Activated T-helper 1 cell treated with anti-CD3 and anti-CD28 coated beads, Interleukin-12 subunit alpha, Interleukin-12 subunit beta, Interleukin-2, Interleukin-4 antibody, amounts not matched to agents 30 ng/mL and 10 ng/mL and 1 ng/mL, durations not matched to agents 14 hours and 24 hours and 36 hours (primary cell): ENCODE data around the gene ACACB. TPM values are rescaled to one million over a fixed set of nuclear protein-coding genes. Genes with fewer than 3 reads are reported as not detected.

Experiments
- DNase-seq: peaks from one replicate; pipeline ENCODE4 v3.0.0; 2021; ENCODE audit warnings: low spot score
- H3K27ac Mint-ChIP-seq: one replicate; pipeline ENCODE4 v1.8.0; 2021; ENCODE audit warnings: mild to moderate bottlenecking, mixed read lengths
- H3K27me3 Mint-ChIP-seq: one replicate; pipeline ENCODE4 v1.8.0; 2022; ENCODE audit warnings: mild to moderate bottlenecking, moderate library complexity, mixed read lengths; ENCODE audit not compliant: insufficient read depth
- H3K36me3 Mint-ChIP-seq: one replicate; pipeline ENCODE4 v1.8.0; 2021; ENCODE audit warnings: low read depth, mixed read lengths
- H3K4me1 Mint-ChIP-seq: one replicate; pipeline ENCODE4 v1.8.0; 2021; ENCODE audit warnings: low read depth, mixed read lengths
- H3K4me3 Mint-ChIP-seq: one replicate; pipeline ENCODE4 v1.8.0; 2021; ENCODE audit warnings: mild to moderate bottlenecking, moderate library complexity, mixed read lengths
- H3K9me3 Mint-ChIP-seq: one replicate; pipeline ENCODE4 v1.8.0; 2021; ENCODE audit warnings: mixed read lengths
- intact Hi-C: fragments of 100-400 bp; cut with micrococcal nuclease; formaldehyde crosslinking; loops from one replicate; pipeline ENCODE4 v1.15.1; 2024
- total RNA-seq: library from RNA; stranded (reverse); gene quantifications from 2 replicates; pipeline ENCODE4 v1.2.3, GENCODE V29; 2022

The ACACB gene
- total RNA-seq, 1 donor from 2014 or later: 6.9 TPM

- H3K27ac Mint-ChIP-seq: no peak overlapping the region
- no peak overlapping the region for H3K4me3 Mint-ChIP-seq
- no peak for DNase-seq
- H3K36me3 Mint-ChIP-seq: no peaks in the 10 kb centered on the region
- intact Hi-C loops: no loop called here
- no peaks in the 10 kb centered on the region for H3K9me3 Mint-ChIP-seq
- peaks cover 4% of the 10 kb centered on the region for H3K4me1 Mint-ChIP-seq
- peaks cover 50% of the 10 kb centered on the region for H3K27me3 Mint-ChIP-seq
Measured at GRCh38 chr12:109305547-109305946, 189.2 kb downstream of the ACACB start.

DNA sequence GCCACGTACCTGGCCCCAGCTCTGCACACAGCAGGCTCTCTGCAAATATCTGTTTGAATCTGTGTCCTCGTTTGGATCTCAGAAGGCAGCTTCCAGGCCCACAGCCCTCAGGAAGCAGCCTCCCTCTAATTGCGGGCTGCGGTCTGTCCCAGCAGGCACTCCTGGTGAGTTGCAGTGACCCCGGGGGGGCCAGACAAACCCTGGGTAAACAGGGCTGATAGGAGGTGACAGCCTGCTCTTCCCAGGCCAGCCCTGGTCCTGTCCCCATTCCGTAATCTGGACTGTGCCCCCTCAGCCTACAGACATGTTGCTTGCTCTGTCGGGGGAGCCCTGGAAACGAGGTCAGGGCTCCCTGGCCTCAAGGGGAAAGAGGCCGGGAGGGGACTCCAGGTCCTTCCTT, 190.7 kb downstream of the ACACB start:
- Mint-ChIP-seq H3K36me3 (no peaks in the 10 kb centered on the region), H3K9me3 (no peaks in the 10 kb centered on the region), H3K4me3 (no peak overlapping the region), H3K4me1 (peaks cover 8% of the 10 kb centered on the region), H3K27ac (no peak overlapping the region), H3K27me3 (peaks cover 61% of the 10 kb centered on the region)
- no peak for DNase-seq
- intact Hi-C loops: no loop called here

GRCh38 chr12:109308534-109309380, 192.4 kb downstream of the ACACB start, which contains the start of gene FOXN4:
Gene FOXN4, minus strand, starts transcription at chr12:109309284. Its CDS starts 963 bp downstream, at chr12:109308321.
- Mint-ChIP-seq H3K27ac (no peak within 1 kb of the TSS), H3K36me3 (no peaks in the 10 kb centered on the region), H3K4me3 (peak within 1 kb of the TSS; percentile 74), H3K27me3 (peaks cover 67% of the 10 kb centered on the region), H3K4me1 (peaks cover 8% of the 10 kb centered on the region), H3K9me3 (no peaks in the 10 kb centered on the region)
- DNase-seq: no peak
- intact Hi-C loops: no loop called here

GRCh38 chr12:109309381-109310246, 193.2 kb downstream of the ACACB start:
- intact Hi-C loops: no loop called here
- Mint-ChIP-seq H3K27me3 (peaks cover 68% of the 10 kb centered on the region), H3K4me1 (peaks cover 8% of the 10 kb centered on the region), H3K4me3 (peak overlapping the region; percentile 74), H3K9me3 (no peaks in the 10 kb centered on the region), H3K27ac (no peak overlapping the region), H3K36me3 (no peaks in the 10 kb centered on the region)
- DNase-seq: no peak

DNA sequence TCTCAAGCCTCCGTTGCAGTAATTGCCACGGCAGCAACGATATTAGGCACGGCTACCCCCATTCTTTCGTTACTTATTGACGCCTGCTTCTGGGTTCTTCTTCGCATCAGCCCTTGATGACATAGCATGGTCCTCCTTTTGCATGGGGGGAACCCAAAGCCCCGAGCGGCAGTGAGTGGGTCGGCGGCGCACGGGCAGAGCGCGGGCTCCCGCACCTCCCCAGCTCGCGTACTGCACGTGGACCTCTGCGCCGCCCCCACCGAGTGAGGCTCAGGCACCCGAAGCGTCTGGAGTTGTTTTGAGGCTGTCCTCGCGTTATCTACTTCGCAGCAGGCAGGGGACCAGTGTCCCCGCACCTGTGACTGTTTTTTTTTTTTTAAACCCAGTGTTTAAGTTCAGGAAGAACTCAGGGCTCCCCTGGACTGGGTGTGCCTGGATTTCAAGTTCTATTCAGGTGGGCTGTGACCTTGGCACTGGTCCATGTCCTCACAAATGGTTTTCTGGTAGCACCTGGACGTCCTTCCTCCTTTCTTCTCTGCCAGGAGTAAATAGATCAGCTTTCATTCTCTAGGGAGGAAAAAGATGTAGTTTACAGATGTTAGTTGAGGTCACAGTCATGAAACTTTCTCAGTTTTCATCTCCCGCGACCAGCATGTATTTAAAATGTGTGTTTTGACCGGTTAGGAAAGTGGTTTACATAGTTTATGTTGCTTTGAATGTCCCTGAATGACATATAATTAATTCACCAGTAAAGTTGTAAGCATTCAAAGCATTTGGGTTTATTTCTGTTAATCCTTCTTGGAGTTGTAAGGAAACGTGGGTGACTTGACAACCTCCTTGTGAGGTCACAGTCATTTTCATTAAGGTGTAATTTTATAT, 194.1 kb downstream of the ACACB start:
- H3K4me1 Mint-ChIP-seq: peaks cover 8% of the 10 kb centered on the region
- no peak overlapping the region for H3K27ac Mint-ChIP-seq
- peak overlapping the region; percentile 66 for H3K4me3 Mint-ChIP-seq
- intact Hi-C loops: no loop called here
- no peaks in the 10 kb centered on the region for H3K9me3 Mint-ChIP-seq
- no peak for DNase-seq
- peaks cover 69% of the 10 kb centered on the region for H3K27me3 Mint-ChIP-seq
- no peaks in the 10 kb centered on the region for H3K36me3 Mint-ChIP-seq

Other genes starting within 250 kb of the ACACB start
- not detected in 2 replicates for gene DAO, start 236.5 kb upstream of the ACACB start, total RNA-seq
- not detected in 2 replicates for gene SVOP, start 95.5 kb upstream of the ACACB start, total RNA-seq
- 9.0 and 10.5 TPM in 2 replicates for gene USP30, start 64.0 kb upstream of the ACACB start, total RNA-seq
- 43.6 and 47.4 TPM in 2 replicates for gene ALKBH2, start 23.1 kb upstream of the ACACB start, total RNA-seq
- gene UNG, start 19.0 kb upstream of the ACACB start, total RNA-seq: 95.8 and 102 TPM in 2 replicates
- gene FOXN4, start 192.7 kb downstream of the ACACB start, total RNA-seq: not detected in 2 replicates
- not detected in 2 replicates for gene MYO1H, start 231.3 kb downstream of the ACACB start, total RNA-seq